Smooth muscle cell (in vitro differentiated cells): ENCODE measurements around the gene SMCHD1. TPM values are rescaled to one million over a fixed set of nuclear protein-coding genes. Genes with fewer than 3 reads are reported as not detected.
A peak's percentile ranks its signal among the peaks of the same experiment; 100 is the strongest.
"Not testable (repeated sequence)": the region's sequence is repeated elsewhere in the genome, so short reads cannot be mapped to it uniquely, and the experiment has no call there.

Source experiments
- DNase-seq: peaks from one replicate; lab custom pipeline; 2025; ENCODE audit not compliant: unreplicated experiment; lab: John Stamatoyannopoulos, UW
- H2AFZ ChIP-seq: fragments of 200-600 bp; sonication (generic); 2 replicates; pipeline ENCODE4 v1.6.0; 2016; ENCODE audit warnings: antibody characterized with exemption, low read depth, mild to moderate bottlenecking
- H3F3A ChIP-seq: fragments of 200-600 bp; sonication (generic); 2 replicates; pipeline ENCODE4 v1.6.0; 2017; ENCODE audit warnings: antibody characterized with exemption, low read depth
- H3K27ac ChIP-seq: fragments of 200-600 bp; sonication (generic); 2 replicates; pipeline ENCODE4 v1.5.1; 2016; ENCODE audit warnings: low read depth, mild to moderate bottlenecking
- H3K27me3 ChIP-seq: fragments of 200-600 bp; sonication (generic); 2 replicates; pipeline ENCODE4 v1.6.1; 2016; ENCODE audit warnings: low read depth, mild to moderate bottlenecking
- H3K36me3 ChIP-seq: fragments of 200-600 bp; sonication (generic); 2 replicates; pipeline ENCODE4 v1.5.1; 2016; ENCODE audit warnings: low read depth
- H3K4me1 ChIP-seq: fragments of 200-600 bp; sonication (generic); 2 replicates; pipeline ENCODE4 v1.5.1; 2016; ENCODE audit warnings: low read depth
- H3K4me2 ChIP-seq: fragments of 200-600 bp; sonication (generic); 2 replicates; pipeline ENCODE4 v1.6.0; 2016; ENCODE audit warnings: mild to moderate bottlenecking
- H3K4me3 ChIP-seq: fragments of 200-600 bp; sonication (generic); 2 replicates; pipeline ENCODE4 v1.5.1; 2016; ENCODE audit warnings: mild to moderate bottlenecking
- H3K79me2 ChIP-seq: fragments of 200-600 bp; sonication (generic); 2 replicates; pipeline ENCODE4 v1.6.0; 2016; ENCODE audit warnings: low read depth, mild to moderate bottlenecking
- H3K9ac ChIP-seq: fragments of 200-600 bp; sonication (generic); 2 replicates; pipeline ENCODE4 v1.6.0; 2016; ENCODE audit warnings: low read depth
- H3K9me3 ChIP-seq: fragments of 200-600 bp; sonication (generic); replicated peaks from 2 replicates; pipeline ENCODE4 v1.5.1; 2016; ENCODE audit warnings: low read depth
- H4K20me1 ChIP-seq: fragments of 200-600 bp; sonication (generic); 2 replicates; pipeline ENCODE4 v1.6.0; 2016; ENCODE audit warnings: low read depth
- CTCF ChIP-seq: fragments of 200-600 bp; sonication (generic); IDR thresholded peaks from 2 replicates; pipeline ENCODE4 v1.5.1; 2017; ENCODE audit warnings: borderline replicate concordance, mild to moderate bottlenecking, antibody characterized with exemption; ENCODE audit not compliant: insufficient read depth, poor library complexity, severe bottlenecking
- WGBS: methylation state at CpG from one replicate; pipeline ENCODE4 v1.1.7; 2016; ENCODE audit warnings: low lambda C conversion rate; 5-methylcytosine and 5-hydroxymethylcytosine counted together
- polyA plus RNA-seq: library from polyadenylated mRNA; unstranded; fragments of >200 nt; fragmentation: Nextera tagmentation; extraction: Ambion mirVana; gene quantifications from 2 replicates; pipeline ENCODE4 v1.2.1, GENCODE V29; 2016
- total RNA-seq: library from RNA; depleted of rRNA; stranded (reverse); fragments of >200 nt; gene quantifications from 2 replicates; pipeline ENCODE4 v1.2.3, GENCODE V29; 2014

SMCHD1 gene
- total and polyA plus RNA-seq, 2 experiments from 2014 or later = 5.9 to 46.3 TPM

- no peak for TF ChIP-seq CTCF
- Histone ChIP-seq H3K27me3 (peaks cover 28% of the 10 kb centered on the region), H3K79me2 (peaks cover 52% of the 10 kb centered on the region), H3K4me2 (peak overlapping the region; percentile 97), H3K9ac (peak overlapping the region; percentile 88), H2AFZ (peak overlapping the region; percentile 91), H3K4me3 (peak overlapping the region; percentile 80), H3K36me3 (no peaks in the 10 kb centered on the region), H3K27ac (peak overlapping the region; percentile 88), H3F3A (peaks cover 7% of the 10 kb centered on the region), H3K9me3 (no peaks in the 10 kb centered on the region), H3K4me1 (peaks cover 24% of the 10 kb centered on the region), H4K20me1 (peaks cover 55% of the 10 kb centered on the region)
- peak; percentile 51 for DNase-seq
- WGBS = under 1% methylated on average over 49 of the region's 49 CpGs
Observed at GRCh38 chr18:2656237-2656980, 883 bp downstream of the SMCHD1 start.

- Histone ChIP-seq H3K79me2 (peaks cover 56% of the 10 kb centered on the region), H3K4me2 (peak overlapping the region; percentile 97), H3F3A (peaks cover 7% of the 10 kb centered on the region), H3K27me3 (peaks cover 24% of the 10 kb centered on the region), H3K4me1 (peaks cover 24% of the 10 kb centered on the region), H3K9ac (peak overlapping the region; percentile 88), H3K36me3 (no peaks in the 10 kb centered on the region), H3K27ac (peak overlapping the region; percentile 88), H2AFZ (peak overlapping the region; percentile 91), H3K9me3 (no peaks in the 10 kb centered on the region), H4K20me1 (peaks cover 58% of the 10 kb centered on the region), H3K4me3 (peak overlapping the region; percentile 80)
- no peak for DNase-seq
- 20% methylated on average over 12 of the region's 12 CpGs for WGBS
- no peak for TF ChIP-seq CTCF
Observed at GRCh38 chr18:2656981-2657512, 1.5 kb downstream of the SMCHD1 start.

GRCh38 chr18:2657788-2658458, 2.4 kb downstream of the SMCHD1 start:
- peak overlapping the region; percentile 88 for H3K27ac ChIP-seq
- WGBS = 56% methylated on average over 12 of the region's 12 CpGs
- peaks cover 67% of the 10 kb centered on the region for H4K20me1 ChIP-seq
- H3F3A ChIP-seq = peaks cover 7% of the 10 kb centered on the region
- no peaks in the 10 kb centered on the region for H3K9me3 ChIP-seq
- peak overlapping the region; percentile 97 for H3K4me2 ChIP-seq
- no peaks in the 10 kb centered on the region for H3K36me3 ChIP-seq
- no peak for DNase-seq
- peak overlapping the region; percentile 80 for H3K4me3 ChIP-seq
- no peak overlapping the region for H2AFZ ChIP-seq
- H3K9ac ChIP-seq = peak overlapping the region; percentile 15
- TF ChIP-seq CTCF = no peak
- H3K27me3 ChIP-seq = peaks cover 17% of the 10 kb centered on the region
- H3K4me1 ChIP-seq = peaks cover 24% of the 10 kb centered on the region
- peaks cover 65% of the 10 kb centered on the region for H3K79me2 ChIP-seq

- Histone ChIP-seq H3K4me1 (peaks cover 15% of the 10 kb centered on the region), H3K79me2 (peaks cover 94% of the 10 kb centered on the region), H4K20me1 (peaks cover 96% of the 10 kb centered on the region)
- 98% methylated on average over 3 of the region's 3 CpGs for WGBS
- not testable (repeated sequence) for H3K27me3 ChIP-seq, H3K4me3 ChIP-seq, DNase-seq, H3K9me3 ChIP-seq, H3F3A ChIP-seq, H3K27ac ChIP-seq, H3K4me2 ChIP-seq, H3K9ac ChIP-seq, H3K36me3 ChIP-seq, H2AFZ ChIP-seq
Observed at GRCh38 chr18:2660849-2661248, 5.3 kb downstream of the SMCHD1 start.

GRCh38 chr18:2662288-2662687, 6.8 kb downstream of the SMCHD1 start:
- peaks cover 97% of the 10 kb centered on the region for H4K20me1 ChIP-seq
- H3F3A ChIP-seq, H3K27ac ChIP-seq, H3K4me3 ChIP-seq, H2AFZ ChIP-seq, H3K27me3 ChIP-seq, H3K9me3 ChIP-seq, H3K9ac ChIP-seq, H3K4me2 ChIP-seq, DNase-seq: not testable (repeated sequence)
- WGBS = 92% methylated on average over 7 of the region's 7 CpGs
- peaks cover 11% of the 10 kb centered on the region for H3K4me1 ChIP-seq
- peaks cover 93% of the 10 kb centered on the region for H3K79me2 ChIP-seq
- peaks cover 14% of the 10 kb centered on the region for H3K36me3 ChIP-seq
